Activated T-helper 1 cell treated with anti-CD3 and anti-CD28 coated beads, Interleukin-2, amount 50 U/mL, for 16 hours (primary cell): ENCODE data around the gene ASPG.

Source experiments
- DNase-seq, 2 donors: peaks; one replicate each; pipeline ENCODE4 v3.0.0-alpha.2; 2020; ENCODE audit warnings: low read depth in 1 of 2, low spot score in 1 of 2

The ASPG gene

DNA sequence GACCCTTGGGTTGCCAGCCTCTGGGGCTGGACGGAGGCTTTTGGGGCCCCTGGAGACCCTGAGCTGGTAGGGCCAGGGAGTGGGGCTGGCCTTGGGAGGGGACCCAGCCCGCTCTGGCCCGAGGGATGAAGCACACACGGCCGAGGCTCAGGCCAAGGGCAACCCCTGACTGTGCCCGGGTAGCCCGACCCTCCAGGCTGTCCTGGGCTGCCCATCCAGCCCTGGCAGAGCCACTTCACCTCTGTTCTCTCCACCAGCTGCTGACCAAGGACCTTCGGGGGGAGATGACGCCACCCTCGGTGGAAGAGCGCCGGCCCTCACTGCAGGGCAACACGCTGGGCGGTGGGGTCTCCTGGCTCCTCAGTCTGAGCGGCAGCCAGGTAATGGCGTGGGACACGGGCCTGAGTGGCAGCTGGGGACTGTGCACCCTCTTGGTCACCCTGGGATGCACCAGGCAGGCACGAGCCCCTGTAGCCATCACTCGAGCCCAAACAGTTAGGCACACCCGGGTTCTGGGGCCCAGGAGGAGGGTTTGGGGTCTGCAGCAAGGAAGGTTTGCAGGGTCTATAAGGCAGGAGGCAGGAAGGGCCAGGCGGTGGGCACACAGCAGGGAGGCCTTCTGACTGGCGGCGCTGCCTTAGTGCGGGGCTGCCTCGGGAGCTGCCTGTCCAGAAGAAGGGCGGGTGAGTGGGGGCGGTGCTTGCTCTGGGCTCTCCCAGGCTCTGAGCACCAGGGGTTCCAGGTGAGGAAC is 19.7 kb downstream of the ASPG start:
- DNase-seq: no peak

DNA sequence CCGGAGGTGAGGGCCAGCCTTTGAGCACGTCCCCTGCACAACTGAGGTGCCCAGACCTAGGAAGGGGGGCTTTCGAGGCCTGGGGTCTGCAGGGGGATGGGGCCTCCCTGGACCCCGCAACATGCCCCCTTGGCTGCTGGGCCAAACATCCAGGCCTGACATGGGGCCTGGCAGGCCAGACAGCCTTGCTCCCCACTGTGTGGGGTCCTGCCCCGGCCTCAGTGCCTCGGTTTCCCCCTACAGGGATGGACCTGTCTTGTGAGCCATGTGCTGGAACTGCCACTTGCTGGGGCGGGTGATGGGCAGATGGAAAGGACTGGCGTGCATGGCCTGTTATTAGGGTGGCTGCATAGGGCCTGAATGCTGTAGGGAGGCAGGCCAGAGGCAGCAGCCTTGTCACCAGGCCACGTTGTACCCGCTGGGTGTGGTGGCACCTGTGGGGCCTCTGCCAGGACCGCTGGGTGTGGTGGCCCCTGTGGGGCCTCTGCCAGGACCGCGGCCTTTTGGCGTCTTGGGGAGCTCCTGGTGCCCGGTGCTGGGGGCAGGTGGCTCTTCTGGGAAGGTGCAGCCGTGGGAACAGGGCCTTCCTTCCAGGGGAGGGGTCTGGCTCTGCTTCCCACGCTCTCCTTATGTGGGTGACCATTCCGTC is 20.4 kb downstream of the ASPG start:
- DNase-seq: no peak

DNA sequence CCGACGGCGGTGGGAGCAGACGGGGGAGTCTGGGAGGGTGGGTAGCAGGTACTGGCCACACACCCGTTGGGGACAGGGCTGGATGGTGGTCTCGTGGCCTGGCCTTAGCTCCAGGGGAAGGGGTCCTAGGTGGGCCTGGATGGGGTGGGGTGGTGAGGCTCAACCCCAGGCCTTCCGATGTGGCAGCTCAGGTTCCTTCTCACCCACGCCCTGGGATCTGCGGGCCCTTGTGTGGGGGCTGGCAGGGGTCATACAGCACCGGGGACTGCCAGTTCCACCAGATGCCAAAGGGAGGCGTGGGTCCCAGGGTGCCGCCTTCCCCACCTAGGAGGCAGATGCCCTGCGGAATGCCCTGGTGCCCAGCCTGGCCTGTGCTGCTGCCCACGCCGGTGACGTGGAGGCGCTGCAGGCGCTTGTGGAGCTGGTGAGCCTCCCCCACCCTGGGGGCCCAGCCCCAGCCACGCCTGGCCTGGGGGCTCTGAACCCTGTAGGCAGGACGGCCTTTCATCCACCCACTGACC is 21.0 kb downstream of the ASPG start:
- no peak for DNase-seq

DNA sequence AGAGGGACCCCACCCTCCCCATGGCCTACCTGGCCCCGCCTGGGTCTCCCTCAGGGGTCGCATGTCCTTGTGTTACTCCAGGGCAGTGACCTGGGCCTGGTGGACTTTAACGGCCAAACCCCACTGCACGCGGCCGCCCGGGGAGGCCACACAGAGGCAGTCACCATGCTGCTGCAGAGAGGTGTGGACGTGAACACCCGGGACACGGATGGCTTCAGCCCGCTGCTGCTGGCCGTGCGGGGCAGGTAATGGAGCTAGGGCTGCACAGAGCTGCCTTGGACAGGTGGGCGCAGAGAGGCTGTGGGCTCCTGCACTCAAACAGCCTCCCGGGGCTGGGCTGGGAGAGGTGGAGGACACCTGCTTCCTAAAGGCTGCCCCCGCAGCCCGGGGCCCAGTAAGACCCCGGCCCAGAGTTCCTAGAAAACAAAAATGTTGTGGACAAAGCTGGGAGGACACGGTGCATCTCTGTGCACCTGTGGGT is 21.6 kb downstream of the ASPG start:
- no peak for DNase-seq

DNA sequence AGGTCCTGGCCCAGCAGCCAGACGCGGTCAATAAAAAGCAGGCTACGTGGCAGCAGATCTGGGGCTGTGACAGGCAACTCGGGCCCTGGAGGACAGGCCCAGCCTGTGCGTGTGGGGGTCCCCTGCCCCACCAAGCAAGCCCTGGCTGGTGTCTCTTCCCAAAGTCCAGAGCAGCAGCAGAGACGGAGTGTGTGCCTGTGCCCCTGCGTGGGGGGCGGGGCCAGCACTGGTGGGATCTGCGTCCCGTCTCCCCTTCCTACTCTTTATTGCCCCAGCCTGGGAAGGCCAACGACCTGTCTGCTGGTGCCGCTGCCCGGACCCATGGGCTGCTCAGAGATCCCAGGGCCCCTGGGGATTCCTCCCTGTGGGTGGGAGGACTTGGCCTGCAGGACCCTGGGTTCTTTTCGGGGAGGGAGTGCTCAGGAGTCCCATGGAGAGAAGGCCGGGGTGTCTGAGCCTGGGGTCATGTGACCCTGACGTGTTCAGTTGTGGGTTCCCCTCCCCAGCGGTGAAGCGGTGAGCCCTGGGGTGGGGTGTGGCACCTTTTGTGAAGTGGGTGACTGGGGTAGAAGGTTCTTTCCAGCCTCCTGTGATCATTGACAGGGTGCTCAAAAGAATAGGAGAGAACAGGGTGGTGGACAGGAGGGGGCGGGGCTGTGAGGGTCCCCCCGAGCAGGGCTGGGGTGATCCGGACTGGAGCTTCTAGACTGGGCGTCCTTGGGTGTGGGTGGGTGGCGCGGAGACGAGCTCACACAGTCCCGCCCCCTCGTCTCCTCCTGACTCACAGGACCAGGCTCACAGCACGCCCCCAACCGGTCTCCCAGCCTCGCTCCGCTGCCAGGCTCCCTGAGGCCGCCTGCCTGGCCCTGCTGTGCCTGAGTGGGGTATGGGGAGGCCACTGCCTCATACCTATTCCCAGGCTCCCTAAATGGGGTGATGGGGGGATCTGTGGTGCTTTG is 22.4 kb downstream of the ASPG start:
- no peak for DNase-seq

DNA sequence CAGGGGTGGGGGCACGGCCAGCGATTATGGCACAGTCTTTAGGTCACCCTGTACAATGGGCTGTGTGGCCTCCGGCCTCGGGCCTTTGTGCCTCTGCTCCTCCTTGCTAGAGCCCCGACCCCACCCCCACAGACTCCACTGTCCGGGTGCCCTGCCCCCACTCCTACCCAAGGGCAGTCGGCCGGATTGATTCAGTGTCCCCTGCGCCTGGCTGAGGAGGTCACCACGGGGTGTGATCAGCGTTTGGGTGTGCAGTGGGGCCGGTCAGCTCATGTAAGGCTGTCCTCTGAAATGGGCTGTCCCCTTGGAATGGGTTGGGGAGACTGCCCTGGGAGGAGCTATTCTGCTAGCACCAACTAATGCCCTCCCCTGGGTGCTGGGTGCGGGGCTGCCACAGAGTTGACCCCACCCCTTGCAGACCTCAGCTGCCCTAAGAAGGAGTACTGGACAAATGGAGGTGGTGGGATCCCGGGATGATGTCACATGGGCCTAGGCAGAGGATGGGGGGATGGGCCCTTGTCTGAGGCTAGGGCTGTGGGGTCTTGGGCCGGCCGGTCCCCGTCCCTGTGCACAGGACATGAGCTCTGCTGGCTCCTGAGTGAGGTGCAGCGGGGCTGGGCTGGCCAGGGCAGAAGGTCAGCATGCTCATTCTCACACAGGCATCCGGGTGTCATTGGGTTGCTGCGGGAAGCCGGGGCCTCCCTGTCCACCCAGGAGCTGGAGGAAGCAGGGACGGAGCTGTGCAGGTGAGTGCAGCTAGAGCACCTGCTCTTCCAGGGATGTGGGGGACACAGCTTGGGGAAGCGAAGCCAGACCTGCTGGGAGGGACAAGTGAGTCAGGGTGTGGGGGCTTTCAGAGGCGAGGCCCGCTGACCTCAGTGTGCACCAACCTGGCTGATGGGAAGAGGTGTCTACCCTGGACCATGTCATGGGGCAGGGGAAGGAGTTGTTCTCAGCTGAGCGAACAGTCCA is 23.4 kb downstream of the ASPG start:
- no peak for DNase-seq

DNA sequence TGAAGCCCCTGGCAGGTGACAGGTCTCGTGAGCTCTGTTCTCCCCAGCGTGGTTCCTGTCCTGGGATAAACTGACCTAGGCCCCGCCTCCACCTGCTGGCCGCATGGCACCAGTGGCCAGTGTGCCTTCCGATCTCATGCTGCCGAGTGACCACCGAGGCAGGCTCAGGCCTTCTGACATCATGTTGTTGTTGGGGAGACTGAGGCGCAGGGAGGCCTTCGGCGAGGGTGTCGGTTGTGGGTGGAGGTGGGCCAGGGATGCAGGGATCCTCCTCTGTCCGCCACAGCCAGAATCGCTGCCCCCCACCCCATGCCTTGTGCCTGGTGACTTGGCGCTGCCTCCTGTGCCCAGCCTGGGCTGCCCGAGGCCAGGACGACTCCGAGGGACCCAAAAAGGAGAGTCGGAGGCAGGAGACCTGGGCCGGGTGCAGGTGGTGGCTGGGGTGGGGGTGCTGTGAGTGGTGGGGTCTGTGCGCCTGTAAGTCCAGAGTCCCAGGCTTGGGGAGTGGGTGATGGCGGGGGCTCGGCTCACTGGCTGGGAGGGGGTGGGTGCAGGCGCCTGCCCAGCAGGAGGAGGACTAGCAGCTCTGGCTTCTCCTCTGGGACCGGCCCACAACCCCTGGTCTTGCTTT is 24.3 kb downstream of the ASPG start:
- DNase-seq: no peak

DNA sequence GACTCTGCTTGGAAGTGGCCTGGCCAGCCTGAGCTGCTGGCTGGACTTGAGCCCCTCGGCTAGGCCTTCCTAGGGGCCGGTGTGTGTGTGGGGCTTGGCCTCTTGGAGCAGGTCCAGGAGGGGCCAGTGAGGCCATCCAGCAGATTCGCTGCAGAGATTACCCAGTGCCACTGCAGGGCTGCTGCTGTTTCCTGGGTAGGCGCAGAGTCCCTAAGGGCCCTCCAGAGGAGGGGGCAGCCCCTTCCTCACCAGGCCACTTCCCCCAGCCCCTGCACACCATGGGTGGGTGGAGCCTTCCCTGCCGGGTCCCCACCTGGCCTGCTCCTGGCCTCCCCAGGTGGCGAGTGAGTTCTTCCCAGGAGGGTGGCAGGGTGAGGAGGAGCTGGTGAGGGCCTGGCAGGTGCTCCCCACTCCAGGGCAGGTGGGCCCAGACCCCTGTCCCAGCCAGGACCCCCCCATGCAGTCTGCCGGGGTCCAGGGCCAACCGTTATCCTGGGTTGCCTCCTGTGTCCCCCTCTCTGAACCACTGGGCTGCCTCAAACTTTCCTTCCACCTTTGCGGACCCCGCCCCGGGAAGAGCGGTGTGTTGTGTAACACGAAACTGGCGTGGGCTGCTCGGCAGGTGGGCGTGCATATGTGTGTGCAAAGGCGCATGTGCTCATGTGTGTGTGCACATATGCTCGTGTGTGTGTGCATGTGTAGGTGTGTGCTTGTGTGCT is 25.1 kb downstream of the ASPG start:
- no peak for DNase-seq

DNA sequence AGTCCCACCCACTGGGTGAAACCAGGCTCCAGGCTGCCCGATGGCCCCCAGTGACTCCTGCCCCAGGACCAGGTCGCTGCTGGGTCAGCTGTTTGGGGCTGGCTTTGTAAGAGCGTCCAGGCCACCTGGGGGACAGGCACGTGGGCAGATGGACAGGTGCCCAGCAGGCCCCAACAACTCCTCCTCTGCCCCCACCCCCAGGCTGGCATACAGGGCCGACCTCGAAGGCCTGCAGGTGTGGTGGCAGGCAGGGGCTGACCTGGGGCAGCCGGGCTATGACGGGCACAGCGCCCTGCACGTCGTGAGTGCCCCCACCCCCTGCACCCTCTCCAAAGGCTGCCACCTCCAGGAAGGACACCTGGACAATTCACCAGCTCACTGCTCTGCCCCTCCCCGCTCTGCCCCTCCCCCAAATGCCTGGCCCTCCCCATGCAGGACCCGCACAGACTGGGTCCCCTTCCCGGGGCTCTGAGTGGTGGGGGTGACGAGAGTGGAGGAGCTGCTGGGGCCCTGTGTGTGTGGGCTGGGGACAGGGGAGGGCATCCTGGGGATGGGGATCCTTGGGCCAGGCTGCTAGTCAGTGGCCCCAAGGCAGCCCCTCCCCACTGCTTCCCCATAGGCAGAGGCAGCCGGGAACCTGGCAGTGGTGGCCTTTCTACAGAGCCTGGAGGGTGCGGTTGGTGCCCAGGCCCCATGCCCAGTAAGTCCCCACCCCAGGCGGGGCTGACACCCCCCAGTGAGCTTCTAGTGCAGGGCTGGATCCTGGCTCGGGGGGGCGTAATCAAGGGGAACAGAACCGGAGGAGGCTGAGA is 26.0 kb downstream of the ASPG start:
- DNase-seq: no peak

DNA sequence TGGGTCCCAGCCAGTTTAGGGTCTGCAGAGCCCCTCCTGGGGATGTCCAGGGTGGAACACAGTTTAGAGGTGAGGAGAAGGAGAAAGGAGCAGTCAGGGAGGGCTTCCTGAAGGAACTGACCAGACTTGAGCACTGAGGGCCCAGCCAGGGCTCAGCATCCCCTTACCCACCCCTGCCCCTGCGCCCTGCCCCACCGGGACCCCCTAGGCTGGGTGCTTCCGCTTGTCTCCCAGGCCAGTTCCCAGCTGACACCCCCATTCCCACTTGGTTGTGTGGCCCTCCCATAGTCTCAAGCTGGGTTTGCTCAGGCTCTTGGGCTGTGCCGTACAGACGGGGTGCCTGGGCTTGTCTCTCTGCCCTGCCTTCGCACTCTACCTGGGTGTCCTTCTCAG is 26.6 kb downstream of the ASPG start:
- DNase-seq: no peak

DNA sequence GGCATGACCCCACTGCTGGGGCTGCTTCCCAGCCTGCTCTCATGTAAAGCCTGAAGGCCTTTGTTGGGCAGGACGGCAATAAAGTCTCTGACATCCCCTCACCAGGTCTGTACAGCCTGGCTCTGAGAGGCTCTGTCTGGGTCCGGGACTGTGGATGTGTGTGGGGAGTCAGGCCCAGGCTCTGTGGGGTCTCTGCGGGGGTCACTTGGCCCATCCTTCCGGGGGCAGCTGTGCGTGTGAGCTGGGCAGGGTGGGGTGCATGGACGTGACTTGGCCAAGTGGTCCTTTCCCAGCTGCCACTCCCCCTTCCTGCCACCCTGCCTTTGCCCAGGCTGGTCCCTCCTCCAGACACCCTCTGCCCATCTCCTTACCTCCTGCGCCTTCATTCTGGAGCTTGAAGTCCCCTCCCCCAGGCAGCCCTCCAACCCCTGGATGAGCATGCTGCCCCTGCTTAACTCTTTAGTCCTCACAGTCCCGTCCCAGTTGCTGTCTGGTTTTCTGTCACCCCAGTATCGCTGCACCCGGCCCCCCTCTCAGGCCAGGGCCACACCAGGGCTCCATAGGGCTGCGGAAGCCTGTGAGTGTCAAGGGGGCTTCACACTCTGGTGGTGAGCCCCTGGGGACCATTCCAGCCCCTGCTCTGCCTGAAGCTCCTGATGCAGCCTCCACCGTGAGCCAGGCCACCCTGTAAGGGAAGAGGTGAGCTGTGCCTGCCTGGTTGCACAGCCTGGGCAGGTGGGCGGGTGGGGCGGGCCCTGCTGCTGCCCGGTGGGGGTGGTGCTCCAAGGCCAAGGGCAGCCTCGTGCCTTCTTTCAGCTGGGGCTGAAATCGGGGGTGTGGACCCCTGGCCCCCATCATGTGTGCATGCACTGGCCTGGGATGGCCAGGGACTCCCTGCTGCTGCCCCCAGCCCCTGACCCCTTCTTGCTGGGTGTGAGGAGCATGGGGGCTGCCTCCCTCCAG is 27.4 kb downstream of the ASPG start:
- DNase-seq: no peak

DNA sequence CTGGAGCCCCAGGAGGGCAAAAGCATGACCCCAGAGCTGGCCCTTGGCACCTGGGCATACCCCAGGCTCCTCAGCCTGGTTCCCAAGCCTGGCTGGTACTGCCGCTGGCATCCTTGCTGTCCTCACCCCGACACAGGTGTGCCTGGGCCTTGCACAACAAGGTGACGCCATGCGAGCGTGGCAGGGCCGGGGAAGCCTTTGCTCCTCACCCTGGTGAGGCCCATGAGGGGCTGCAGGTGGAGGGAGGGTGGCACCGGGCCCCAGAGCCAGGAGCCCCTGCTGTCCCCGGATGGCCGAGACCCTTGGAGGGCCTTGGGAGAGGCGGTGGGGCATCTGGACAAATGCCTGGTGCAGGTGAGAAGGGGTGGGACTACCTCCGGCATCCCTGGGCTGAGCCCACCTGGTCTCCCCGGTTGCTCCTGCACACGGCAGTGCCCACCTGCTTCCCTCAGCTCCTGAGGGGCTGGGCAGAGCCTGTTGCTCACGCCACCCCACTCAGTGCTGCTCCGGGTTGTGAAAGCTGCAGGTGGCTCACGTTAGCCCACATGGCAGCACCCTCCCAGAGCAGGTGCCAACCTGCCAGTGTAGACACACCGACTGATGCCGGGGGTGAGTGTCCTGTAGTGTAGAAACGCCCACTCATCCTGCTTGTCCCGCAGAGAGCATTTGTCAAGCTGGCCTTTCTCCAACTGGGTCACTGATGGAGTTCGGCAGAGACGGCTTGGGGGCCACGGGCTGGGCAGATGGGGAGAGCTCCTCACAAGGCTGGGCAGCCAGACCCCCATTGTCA is 28.3 kb downstream of the ASPG start:
- DNase-seq: no peak

DNA sequence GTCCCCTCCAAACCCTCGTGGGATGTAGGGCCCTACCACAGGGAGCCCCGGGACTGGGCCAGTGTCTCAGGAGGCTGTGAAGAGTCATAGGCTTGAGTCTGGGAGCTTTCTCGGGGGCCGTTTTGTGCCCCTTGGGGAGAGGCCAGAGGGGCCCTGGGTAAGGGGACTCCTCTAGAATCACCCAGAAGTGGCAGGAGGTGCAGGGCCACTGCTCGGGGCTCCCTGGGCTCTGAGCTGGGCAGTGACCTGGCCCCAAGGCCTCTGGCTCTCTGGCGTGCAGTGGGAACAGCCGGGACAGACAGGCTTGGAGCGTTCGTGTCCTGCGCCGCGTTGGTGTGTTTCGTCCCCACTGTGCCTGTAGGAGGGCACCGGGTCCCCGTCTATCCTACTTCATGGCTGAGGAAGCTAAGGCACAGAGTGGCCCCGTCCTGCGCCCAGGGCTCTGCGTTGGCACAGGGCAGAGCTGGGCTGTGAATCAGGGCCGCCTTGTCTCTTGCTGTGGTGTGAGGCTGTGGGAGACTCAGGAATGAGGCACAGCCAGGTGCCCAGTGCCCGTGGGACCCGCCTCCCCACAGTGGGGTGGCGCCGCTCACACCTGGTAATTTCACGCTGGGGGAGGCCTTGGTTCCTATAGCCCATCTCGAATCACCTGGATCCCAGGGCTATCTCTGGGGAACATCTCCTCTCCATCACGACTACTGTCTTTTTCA is 29.1 kb downstream of the ASPG start:
- DNase-seq: no peak

DNA sequence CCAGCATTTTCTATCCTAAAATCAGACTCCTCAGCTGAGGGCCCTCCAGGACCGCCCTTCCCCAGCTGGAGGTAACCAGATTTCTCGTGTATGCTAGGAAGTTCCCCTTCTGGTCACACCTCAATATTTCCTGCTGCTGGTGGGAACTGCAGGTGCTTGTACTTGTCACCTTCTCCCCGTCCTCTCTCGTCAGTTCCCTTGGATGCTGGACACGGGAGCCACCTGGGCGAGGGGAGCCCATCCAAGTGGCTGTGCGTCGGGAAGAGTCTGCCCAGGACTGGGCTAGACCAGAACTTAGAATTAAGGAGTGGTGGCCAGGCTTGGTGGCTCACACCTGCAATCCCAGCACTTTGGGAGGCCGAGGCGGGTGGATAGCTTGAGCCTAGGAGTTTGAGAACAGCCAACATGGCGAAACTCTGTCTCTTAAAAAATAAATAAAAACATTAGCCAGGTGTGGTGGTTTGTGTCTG is 29.7 kb downstream of the ASPG start:
- no peak for DNase-seq

DNA sequence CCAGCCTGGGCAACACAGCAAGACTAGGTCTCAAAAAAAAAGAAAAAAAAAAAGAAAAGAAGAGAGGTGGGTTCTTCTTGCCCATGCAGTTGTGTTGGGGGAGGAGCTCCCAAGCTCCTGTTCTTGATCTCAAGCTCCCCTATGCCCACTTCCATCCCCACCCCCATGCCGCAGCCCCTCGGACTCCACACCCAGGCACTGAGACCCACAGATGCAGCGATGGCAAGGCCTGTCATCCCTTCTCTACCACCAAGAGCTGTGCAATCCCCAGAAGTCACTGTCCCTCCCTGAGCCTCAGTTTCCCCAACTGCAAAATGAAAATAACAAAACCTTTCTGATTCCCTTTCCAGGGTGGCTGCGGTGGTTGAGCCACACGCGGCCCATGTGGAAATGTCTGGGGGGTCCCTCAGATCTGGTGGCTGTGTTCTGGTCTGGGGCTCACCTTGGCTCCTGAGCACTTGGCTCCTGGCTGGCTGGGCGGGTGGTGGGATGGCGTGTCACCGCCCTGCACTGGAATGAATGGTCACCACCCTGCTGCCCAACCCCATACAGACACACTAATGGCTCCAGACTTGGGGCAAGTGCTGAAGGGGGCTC is 30.3 kb downstream of the ASPG start:
- DNase-seq: no peak
